Measurements from ENCODE around the gene ARHGEF4. TPM values are rescaled to one million over a fixed set of nuclear protein-coding genes. Genes with fewer than 3 reads are reported as not detected.

ARHGEF4 gene
- total RNA-seq, 1 donor from 2014 or later, result 74.8 TPM

GRCh38 chr2:130852521-130853115 lies 15.9 kb downstream of the ARHGEF4 start:
- DNase-seq (ENCODE audit: low read depth), result no peak
- FAIRE-seq, result no peak
- TF ChIP-seq, protein P1, sequence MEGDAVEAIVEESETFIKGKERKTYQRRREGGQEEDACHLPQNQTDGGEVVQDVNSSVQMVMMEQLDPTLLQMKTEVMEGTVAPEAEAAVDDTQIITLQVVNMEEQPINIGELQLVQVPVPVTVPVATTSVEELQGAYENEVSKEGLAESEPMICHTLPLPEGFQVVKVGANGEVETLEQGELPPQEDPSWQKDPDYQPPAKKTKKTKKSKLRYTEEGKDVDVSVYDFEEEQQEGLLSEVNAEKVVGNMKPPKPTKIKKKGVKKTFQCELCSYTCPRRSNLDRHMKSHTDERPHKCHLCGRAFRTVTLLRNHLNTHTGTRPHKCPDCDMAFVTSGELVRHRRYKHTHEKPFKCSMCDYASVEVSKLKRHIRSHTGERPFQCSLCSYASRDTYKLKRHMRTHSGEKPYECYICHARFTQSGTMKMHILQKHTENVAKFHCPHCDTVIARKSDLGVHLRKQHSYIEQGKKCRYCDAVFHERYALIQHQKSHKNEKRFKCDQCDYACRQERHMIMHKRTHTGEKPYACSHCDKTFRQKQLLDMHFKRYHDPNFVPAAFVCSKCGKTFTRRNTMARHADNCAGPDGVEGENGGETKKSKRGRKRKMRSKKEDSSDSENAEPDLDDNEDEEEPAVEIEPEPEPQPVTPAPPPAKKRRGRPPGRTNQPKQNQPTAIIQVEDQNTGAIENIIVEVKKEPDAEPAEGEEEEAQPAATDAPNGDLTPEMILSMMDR (IDR thresholded peaks at IDR 0.05; ENCODE audit: insufficient read depth, low read length, severe bottlenecking), result no peak
- Histone ChIP-seq H3K27me3 (ENCODE audit: control insufficient read depth, insufficient read depth, low read length) (no peaks in the 10 kb centered on the region), H3K4me3 (ENCODE audit: low read depth, low read length) (no peak overlapping the region), H3K36me3 (ENCODE audit: control insufficient read depth, insufficient read depth, low read length) (peaks cover 2% of the 10 kb centered on the region)

DNA sequence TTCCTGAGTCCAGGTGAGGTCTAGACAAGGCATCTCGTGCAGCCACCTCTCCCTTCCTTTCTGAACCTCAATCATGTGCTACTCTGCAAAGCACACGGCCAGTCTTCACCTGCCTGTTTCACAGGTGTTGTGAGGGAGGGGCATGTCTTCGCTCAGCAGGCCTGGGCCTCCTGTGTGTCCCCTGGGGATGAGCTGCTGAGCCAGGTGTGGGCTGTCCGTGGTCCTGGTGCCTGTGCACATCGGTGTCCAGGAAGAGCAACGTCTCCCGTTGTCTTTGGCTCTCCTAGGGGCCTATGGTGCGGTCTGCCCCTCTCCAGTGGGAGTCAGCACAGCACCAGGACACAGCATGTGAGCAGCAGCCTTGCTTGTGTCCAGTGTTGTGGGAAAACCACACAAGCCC lies 16.7 kb downstream of the ARHGEF4 start:
- FAIRE-seq (peak; percentile 43), DNase-seq (ENCODE audit: low read depth) (no peak)
- no peak overlapping the region for H3K4me3 ChIP-seq (ENCODE audit: low read depth, low read length)
- H3K27me3 ChIP-seq (ENCODE audit: control insufficient read depth, insufficient read depth, low read length), result no peaks in the 10 kb centered on the region
- TF ChIP-seq, protein P1 (IDR thresholded peaks at IDR 0.05; ENCODE audit: insufficient read depth, low read length, severe bottlenecking), result no peak
- peaks cover 2% of the 10 kb centered on the region for H3K36me3 ChIP-seq (ENCODE audit: control insufficient read depth, insufficient read depth, low read length)

DNA sequence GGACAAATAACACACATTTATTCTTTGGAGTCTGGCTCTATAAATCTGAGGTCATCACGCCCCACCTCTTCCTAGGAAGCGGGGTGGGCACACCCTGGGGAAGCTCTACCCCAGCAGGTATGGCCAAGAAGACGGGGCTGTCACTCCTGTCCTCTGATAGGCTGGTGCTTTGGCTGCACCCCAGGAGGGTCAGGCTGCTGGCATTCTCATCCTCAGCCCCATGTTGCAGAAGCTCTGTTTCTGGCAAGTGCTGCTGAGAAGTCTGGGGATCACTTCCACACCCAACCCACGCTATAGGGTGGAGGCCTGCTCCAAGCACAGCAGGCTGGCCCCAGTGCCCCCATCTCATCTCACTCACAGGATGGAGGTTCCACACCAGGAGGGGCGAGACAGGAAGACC lies 17.6 kb downstream of the ARHGEF4 start:
- DNase-seq (ENCODE audit: low read depth) (no peak), FAIRE-seq (no peak)
- no peak overlapping the region for H3K4me3 ChIP-seq (ENCODE audit: low read depth, low read length)
- H3K36me3 ChIP-seq (ENCODE audit: control insufficient read depth, insufficient read depth, low read length), result peaks cover 2% of the 10 kb centered on the region
- TF ChIP-seq, protein P1 (IDR thresholded peaks at IDR 0.05; ENCODE audit: insufficient read depth, low read length, severe bottlenecking), result no peak
- no peaks in the 10 kb centered on the region for H3K27me3 ChIP-seq (ENCODE audit: control insufficient read depth, insufficient read depth, low read length)

DNA sequence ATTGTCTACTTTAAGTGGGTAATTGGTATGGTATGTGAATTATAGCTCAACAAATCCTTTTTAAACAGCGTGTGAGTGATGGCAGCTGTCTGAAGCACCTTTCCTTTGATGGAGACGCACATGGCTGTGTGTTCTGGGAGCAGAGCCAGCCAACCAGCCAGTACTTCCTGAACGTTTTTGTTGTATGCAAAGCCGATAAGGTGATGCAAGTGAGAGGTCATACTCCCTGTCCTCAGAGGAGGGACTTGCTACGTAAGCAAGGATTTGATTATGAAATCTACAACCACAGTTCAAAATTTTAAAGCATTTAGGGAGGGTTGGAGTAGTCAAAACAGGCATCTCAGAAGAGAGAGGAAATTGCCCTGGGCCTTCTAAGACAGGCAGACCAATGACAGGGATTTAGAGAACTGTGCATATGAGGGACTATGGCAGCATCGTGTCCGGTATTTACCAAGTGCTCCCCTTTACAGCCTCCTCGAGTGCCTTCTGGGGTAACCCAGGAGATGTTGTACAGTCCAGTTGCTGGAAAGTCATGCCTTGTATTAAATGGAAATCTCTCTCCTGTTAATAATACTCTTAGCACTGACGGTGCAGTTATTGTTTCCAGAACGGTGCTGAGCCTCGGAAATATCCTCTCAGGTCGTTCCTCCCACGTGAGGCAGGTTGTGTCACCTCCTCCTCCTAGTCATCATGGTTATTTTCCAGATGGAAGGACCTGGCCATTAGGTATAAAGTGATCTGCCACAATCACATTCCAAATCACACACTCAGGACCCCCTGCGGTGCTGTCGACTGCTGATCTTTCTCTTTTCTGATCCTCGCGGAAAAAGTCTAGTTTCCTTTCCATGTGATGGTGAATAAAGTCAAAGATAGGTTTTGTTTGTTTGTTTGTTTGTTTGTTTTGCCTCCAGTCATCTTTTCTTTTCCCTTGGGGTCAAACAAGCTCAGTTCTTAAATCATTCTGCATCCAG lies 28.4 kb downstream of the ARHGEF4 start:
- H3K4me3 ChIP-seq (ENCODE audit: low read depth, low read length), result no peak overlapping the region
- FAIRE-seq (peak; percentile 68), DNase-seq (ENCODE audit: low read depth) (peak; percentile 98)
- TF ChIP-seq, protein P1 (IDR thresholded peaks at IDR 0.05; ENCODE audit: insufficient read depth, low read length, severe bottlenecking), result no peak
- H3K27me3 ChIP-seq (ENCODE audit: control insufficient read depth, insufficient read depth, low read length), result no peaks in the 10 kb centered on the region
- peaks cover 1% of the 10 kb centered on the region for H3K36me3 ChIP-seq (ENCODE audit: control insufficient read depth, insufficient read depth, low read length)

DNA sequence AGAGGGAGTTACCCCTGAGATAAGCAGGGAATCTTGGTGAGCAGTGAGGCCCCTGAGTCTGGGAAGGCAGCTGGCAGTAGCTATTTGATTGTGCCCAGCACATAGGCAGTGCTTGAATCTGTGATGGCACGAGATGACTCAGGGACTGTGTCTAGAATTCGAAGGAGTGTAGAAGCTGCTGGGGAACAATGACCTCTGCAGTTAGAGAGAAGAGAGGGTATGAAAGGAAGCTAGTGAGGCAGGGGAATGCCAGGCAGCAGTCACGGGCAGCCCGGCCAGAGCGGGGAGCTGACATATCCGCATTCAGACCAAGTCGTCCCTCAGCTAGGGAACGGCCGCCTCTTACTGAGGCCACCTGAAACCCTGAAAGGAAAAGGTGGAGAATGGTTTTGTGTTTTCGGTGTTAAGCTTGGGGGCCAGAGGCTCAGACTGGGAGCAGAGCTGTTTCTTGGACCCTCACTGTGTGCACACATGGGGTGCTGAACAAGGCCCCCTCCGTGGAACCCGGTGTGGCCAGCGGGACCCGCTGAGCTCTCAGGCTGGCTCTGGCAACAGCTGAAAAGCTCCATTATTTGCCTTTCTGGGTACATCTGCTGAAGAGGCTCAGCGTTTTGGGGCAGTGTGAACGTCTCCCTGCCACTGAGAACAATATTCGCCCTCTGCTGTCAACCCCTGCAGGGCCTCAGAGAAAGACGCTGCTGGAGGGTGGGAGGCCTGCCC lies 32.9 kb downstream of the ARHGEF4 start:
- peak; percentile 40 for FAIRE-seq
- TF ChIP-seq, protein P1 (IDR thresholded peaks at IDR 0.05; ENCODE audit: insufficient read depth, low read length, severe bottlenecking), result no peak
- Histone ChIP-seq H3K4me3 (ENCODE audit: low read depth, low read length) (no peak overlapping the region), H3K36me3 (ENCODE audit: control insufficient read depth, insufficient read depth, low read length) (peaks cover 1% of the 10 kb centered on the region), H3K27me3 (ENCODE audit: control insufficient read depth, insufficient read depth, low read length) (no peaks in the 10 kb centered on the region)
- DNase-seq (ENCODE audit: low read depth), result peak; percentile 22
